Osteoblast (primary cell): Measurements from ENCODE around the gene RNGTT. TPM values are rescaled to one million over a fixed set of nuclear protein-coding genes. Genes with fewer than 3 reads are reported as not detected.

Experiments used
- DNase-seq: peaks from one replicate; pipeline ENCODE4 v3.0.0; 2011; ENCODE audit warnings: low spot score, mixed read lengths; ENCODE audit not compliant: insufficient read length; ENCODE audit errors: missing footprints
- H2AFZ ChIP-seq: 2 replicates; pipeline ENCODE4 v1.6.0; 2011; ENCODE audit warnings: mild to moderate bottlenecking, low read length
- H3K27ac ChIP-seq: 2 replicates; pipeline ENCODE4 v1.5.1; 2011; ENCODE audit warnings: mild to moderate bottlenecking, low read depth, low read length, moderate library complexity
- H3K27me3 ChIP-seq: 2 replicates; pipeline ENCODE4 v1.6.0; 2012; ENCODE audit warnings: mild to moderate bottlenecking, control low read depth, inconsistent platforms, low read length, moderate library complexity; ENCODE audit not compliant: insufficient read depth
- H3K36me3 ChIP-seq: 2 replicates; pipeline ENCODE4 v1.5.1; 2011; ENCODE audit warnings: mild to moderate bottlenecking, low read length, control low read depth, moderate library complexity; ENCODE audit not compliant: insufficient read depth
- H3K4me1 ChIP-seq: 2 replicates; pipeline ENCODE4 v1.5.1; 2011; ENCODE audit warnings: mild to moderate bottlenecking, low read length, control low read depth, moderate library complexity; ENCODE audit not compliant: insufficient read depth
- H3K4me2 ChIP-seq: 2 replicates; pipeline ENCODE4 v1.6.0; 2011; ENCODE audit warnings: mild to moderate bottlenecking, low read length; ENCODE audit not compliant: insufficient read depth
- H3K4me3 ChIP-seq: fragments of 200-600 bp; sonication (generic); 3 replicates; pipeline ENCODE4 v1.5.1; 2012; ENCODE audit warnings: mild to moderate bottlenecking, low read length, inconsistent platforms; ENCODE audit not compliant: insufficient read depth
- H3K79me2 ChIP-seq: 2 replicates; pipeline ENCODE4 v1.6.0; 2012; ENCODE audit warnings: mild to moderate bottlenecking, low read length, control low read depth, inconsistent platforms; ENCODE audit not compliant: insufficient read depth
- H3K9me3 ChIP-seq: 2 replicates; pipeline ENCODE4 v1.5.1; 2011; ENCODE audit warnings: low read depth, low read length, control low read depth
- H4K20me1 ChIP-seq: 2 replicates; pipeline ENCODE4 v1.6.0; 2012; ENCODE audit warnings: mild to moderate bottlenecking, low read length, control low read depth; ENCODE audit not compliant: insufficient read depth
- CTCF ChIP-seq: IDR thresholded peaks from 2 replicates; pipeline ENCODE4 v1.5.1; 2011; ENCODE audit warnings: mild to moderate bottlenecking, low read depth, low read length, moderate library complexity; ENCODE audit errors: extremely low read depth
- total RNA-seq: library from RNA; depleted of rRNA; stranded (reverse); fragments of >200 nt; gene quantifications from 2 replicates; pipeline ENCODE4 v1.2.3, GENCODE V29; 2012

Gene RNGTT
- total RNA-seq, 1 donor, result 19.2 TPM

- no peaks in the 10 kb centered on the region for H3K79me2 ChIP-seq
- H4K20me1 ChIP-seq, result no peaks in the 10 kb centered on the region
- peaks cover 6% of the 10 kb centered on the region for H3K4me1 ChIP-seq
- no peaks in the 10 kb centered on the region for H3K27me3 ChIP-seq
- H3K4me2 ChIP-seq, result no peak overlapping the region
- no peak overlapping the region for H3K4me3 ChIP-seq
- TF ChIP-seq CTCF, result no peak
- no peak for DNase-seq
- H3K27ac ChIP-seq, result no peak overlapping the region
- no peak overlapping the region for H2AFZ ChIP-seq
- H3K9me3 ChIP-seq, result no peaks in the 10 kb centered on the region
- H3K36me3 ChIP-seq, result no peaks in the 10 kb centered on the region
Measured at GRCh38 chr6:88810701-88811100, 152.7 kb downstream of the RNGTT start.

GRCh38 chr6:88810089-88810488 lies 153.3 kb downstream of the RNGTT start:
- Histone ChIP-seq H4K20me1 (no peaks in the 10 kb centered on the region), H2AFZ (no peak overlapping the region), H3K4me1 (peaks cover 11% of the 10 kb centered on the region), H3K27ac (no peak overlapping the region), H3K36me3 (no peaks in the 10 kb centered on the region), H3K4me3 (no peak overlapping the region), H3K9me3 (no peaks in the 10 kb centered on the region), H3K79me2 (no peaks in the 10 kb centered on the region), H3K4me2 (no peak overlapping the region), H3K27me3 (no peaks in the 10 kb centered on the region)
- no peak for DNase-seq
- TF ChIP-seq CTCF, result no peak

- H4K20me1 ChIP-seq, result no peaks in the 10 kb centered on the region
- no peak overlapping the region for H3K4me2 ChIP-seq
- H3K27ac ChIP-seq, result no peak overlapping the region
- no peak overlapping the region for H3K4me3 ChIP-seq
- peaks cover 13% of the 10 kb centered on the region for H3K4me1 ChIP-seq
- H3K9me3 ChIP-seq, result no peaks in the 10 kb centered on the region
- no peak for DNase-seq
- no peaks in the 10 kb centered on the region for H3K36me3 ChIP-seq
- H3K79me2 ChIP-seq, result no peaks in the 10 kb centered on the region
- H3K27me3 ChIP-seq, result no peaks in the 10 kb centered on the region
- no peak for TF ChIP-seq CTCF
- H2AFZ ChIP-seq, result no peak overlapping the region
Measured at GRCh38 chr6:88808381-88808780, 155.0 kb downstream of the RNGTT start.

- no peak overlapping the region for H3K4me2 ChIP-seq
- no peaks in the 10 kb centered on the region for H3K79me2 ChIP-seq
- DNase-seq, result no peak
- no peak overlapping the region for H3K27ac ChIP-seq
- H3K36me3 ChIP-seq, result no peaks in the 10 kb centered on the region
- H3K4me1 ChIP-seq, result peaks cover 13% of the 10 kb centered on the region
- H3K9me3 ChIP-seq, result no peaks in the 10 kb centered on the region
- no peak overlapping the region for H3K4me3 ChIP-seq
- H2AFZ ChIP-seq, result no peak overlapping the region
- no peaks in the 10 kb centered on the region for H4K20me1 ChIP-seq
- TF ChIP-seq CTCF, result no peak
- H3K27me3 ChIP-seq, result no peaks in the 10 kb centered on the region
Measured at GRCh38 chr6:88807622-88808021, 155.8 kb downstream of the RNGTT start.
